ENCODE results near the gene KAT5.
"Not testable (repeated sequence)": the region's sequence is repeated elsewhere in the genome, so short reads cannot be mapped to it uniquely, and the experiment has no call there.

KAT5 gene

DNA sequence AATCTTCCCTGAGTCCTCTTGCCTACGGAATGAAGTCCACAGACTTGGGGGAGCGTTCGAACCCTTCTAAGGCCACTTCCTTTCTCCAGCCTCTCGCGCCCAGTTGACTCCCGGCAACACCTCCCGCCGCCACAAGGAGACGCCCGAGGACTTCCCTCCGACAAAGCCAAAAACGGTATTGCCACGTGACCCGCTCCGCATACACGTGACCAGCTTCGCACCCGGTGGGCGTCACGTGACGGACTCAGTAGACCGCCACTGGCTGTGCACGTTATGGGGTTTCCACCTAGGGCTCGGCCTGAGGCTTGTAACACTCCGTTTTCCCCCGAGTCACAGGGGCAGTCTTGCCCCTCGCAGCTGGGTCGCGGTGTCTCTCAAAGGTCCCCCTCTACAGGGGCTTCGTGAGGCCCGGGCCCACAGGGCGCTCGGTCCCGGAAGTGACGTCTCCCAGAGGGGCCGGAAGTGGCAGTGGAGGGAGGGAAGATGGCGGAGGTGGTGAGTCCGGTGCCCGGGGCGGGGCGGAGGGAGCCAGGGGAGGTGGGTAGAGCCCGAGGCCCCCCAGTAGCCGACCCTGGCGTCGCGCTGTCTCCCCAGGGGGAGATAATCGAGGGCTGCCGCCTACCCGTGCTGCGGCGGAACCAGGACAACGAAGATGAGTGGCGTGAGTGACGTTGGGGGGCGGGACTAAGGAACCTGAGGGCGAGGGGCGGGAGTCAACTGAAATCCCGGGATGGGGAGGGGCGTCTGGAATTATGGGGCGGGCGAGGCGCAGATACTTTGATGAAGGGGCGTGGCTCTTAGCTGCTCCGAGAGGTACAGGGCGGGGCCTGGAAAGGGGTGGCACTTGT, at the start of gene KAT5:
TSS of gene KAT5 (plus strand) at position 468 of the 848 bp plus-strand sequence. CDS start at position 484, 16 bp downstream.
- peaks cover 4% of the 10 kb centered on the region; the same call in 1 of the 2 replicates for H3K4me1 ChIP-seq (ENCODE audit: control insufficient read depth, insufficient read depth, low read length)
- H3K9me3 ChIP-seq (ENCODE audit: control insufficient read depth, insufficient read depth, low read depth, low read length), result no peaks in the 10 kb centered on the region
- H3K27me3 ChIP-seq (ENCODE audit: control insufficient read depth, insufficient read depth, low read length), result peaks cover 4% of the 10 kb centered on the region; the same call in 1 of the 2 replicates
- peak within 1 kb of the TSS; percentile 98 for H3K27ac ChIP-seq (ENCODE audit: low read depth, low read length)
- peak within 1 kb of the TSS; percentile 96 for H3K9ac ChIP-seq (ENCODE audit: low read length)
- H3K36me3 ChIP-seq (ENCODE audit: control insufficient read depth, insufficient read depth, low read length), result peaks cover 41% of the 10 kb centered on the region
- H3K4me3 ChIP-seq (ENCODE audit: low read depth, low read length), result peak within 1 kb of the TSS; percentile 88

DNA sequence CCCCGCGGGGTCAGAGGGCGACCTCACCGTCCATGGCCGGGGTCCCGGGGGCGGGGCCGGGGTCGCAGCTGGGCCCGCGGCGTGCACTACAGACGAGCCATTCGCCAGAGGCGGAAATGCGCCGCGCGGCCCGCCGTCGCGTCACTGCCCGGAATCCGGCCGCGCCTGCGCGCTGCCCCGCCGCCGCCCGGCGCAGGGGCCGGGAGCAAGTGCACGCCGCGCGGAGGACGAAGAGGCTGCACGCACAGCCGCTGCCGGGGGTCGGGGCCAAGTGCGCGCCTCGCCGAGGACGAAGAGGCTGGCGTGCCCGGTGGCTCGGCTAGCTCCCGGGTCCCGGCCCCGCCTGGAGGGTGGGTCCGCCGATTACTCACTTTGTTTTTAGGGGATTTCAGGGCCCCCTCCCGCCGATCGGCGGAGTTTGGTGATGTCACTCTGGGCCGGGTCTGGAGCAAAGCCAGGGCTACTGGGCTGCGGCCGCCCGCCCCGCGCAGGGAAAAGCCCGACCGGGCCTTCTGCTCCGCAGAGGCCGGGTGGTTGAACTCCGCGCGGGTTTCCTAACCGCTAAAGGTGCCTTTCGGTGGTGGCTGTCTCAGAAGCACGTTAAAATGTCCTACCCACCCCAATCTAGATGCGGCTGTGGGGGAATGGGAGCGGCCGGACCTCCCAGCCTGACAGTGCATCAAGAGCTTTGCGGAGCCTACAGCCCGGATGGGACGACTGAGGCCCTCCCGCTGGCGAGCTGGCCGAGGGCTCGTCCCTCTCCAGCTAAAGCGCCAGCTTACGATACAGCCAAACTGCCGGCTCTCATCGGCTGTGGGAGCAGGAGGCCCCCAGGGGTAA, 49.0 kb upstream of the KAT5 start, which contains the start of gene RELA:
TSS of gene RELA (minus strand) at position 118 of the 840 bp plus-strand sequence. CDS start at position 34, 84 bp downstream.
- peaks cover 34% of the 10 kb centered on the region for H3K36me3 ChIP-seq (ENCODE audit: control insufficient read depth, insufficient read depth, low read length)
- peak within 1 kb of the TSS; percentile 95 for H3K9ac ChIP-seq (ENCODE audit: low read length)
- H3K9me3 ChIP-seq (ENCODE audit: control insufficient read depth, insufficient read depth, low read depth, low read length), result no peaks in the 10 kb centered on the region
- peak within 1 kb of the TSS; percentile 95 for H3K4me3 ChIP-seq (ENCODE audit: low read depth, low read length)
- 0 out of 2 replicates have a peak, but pooled peaks cover 4% of the 10 kb centered on the region for H3K4me1 ChIP-seq (ENCODE audit: control insufficient read depth, insufficient read depth, low read length)
- H3K27ac ChIP-seq (ENCODE audit: low read depth, low read length), result peak within 1 kb of the TSS; percentile 93
- H3K27me3 ChIP-seq (ENCODE audit: control insufficient read depth, insufficient read depth, low read length), result no peaks in the 10 kb centered on the region

DNA sequence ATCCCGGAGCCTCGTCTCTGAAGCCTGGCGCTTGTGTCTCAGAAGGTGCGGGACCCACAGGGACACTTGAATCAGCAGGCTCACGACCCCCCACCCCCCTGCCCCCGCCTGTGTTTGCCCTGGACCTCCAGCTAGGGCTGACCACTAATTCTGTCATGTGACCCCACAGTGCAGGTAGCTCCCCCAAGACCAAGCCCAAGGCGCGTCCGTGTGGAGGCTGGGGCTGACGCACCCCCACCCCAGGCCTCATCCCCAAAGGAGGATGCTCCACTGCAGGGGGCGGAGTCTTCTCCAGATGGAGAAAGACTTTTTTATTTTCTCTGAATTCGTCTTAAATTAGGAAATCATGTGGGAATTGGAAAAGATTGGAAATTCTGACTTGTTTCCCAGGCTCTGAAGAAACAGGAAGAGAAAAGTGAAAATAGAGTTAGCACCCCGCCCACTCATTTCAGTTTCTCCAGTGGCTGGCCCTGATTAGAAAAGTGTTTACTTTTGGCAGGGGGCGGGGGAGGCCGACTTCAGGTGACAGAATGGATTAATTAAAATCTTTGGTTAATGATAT, 48.3 kb upstream of the KAT5 start:
- no peaks in the 10 kb centered on the region for H3K9me3 ChIP-seq (ENCODE audit: control insufficient read depth, insufficient read depth, low read depth, low read length)
- peak overlapping the region; percentile 93 for H3K27ac ChIP-seq (ENCODE audit: low read depth, low read length)
- no peaks in the 10 kb centered on the region for H3K27me3 ChIP-seq (ENCODE audit: control insufficient read depth, insufficient read depth, low read length)
- peak overlapping the region; percentile 95 for H3K4me3 ChIP-seq (ENCODE audit: low read depth, low read length)
- peak overlapping the region; percentile 95 for H3K9ac ChIP-seq (ENCODE audit: low read length)
- 0 out of 2 replicates have a peak, but pooled peaks cover 4% of the 10 kb centered on the region for H3K4me1 ChIP-seq (ENCODE audit: control insufficient read depth, insufficient read depth, low read length)
- H3K36me3 ChIP-seq (ENCODE audit: control insufficient read depth, insufficient read depth, low read length), result peaks cover 27% of the 10 kb centered on the region

DNA sequence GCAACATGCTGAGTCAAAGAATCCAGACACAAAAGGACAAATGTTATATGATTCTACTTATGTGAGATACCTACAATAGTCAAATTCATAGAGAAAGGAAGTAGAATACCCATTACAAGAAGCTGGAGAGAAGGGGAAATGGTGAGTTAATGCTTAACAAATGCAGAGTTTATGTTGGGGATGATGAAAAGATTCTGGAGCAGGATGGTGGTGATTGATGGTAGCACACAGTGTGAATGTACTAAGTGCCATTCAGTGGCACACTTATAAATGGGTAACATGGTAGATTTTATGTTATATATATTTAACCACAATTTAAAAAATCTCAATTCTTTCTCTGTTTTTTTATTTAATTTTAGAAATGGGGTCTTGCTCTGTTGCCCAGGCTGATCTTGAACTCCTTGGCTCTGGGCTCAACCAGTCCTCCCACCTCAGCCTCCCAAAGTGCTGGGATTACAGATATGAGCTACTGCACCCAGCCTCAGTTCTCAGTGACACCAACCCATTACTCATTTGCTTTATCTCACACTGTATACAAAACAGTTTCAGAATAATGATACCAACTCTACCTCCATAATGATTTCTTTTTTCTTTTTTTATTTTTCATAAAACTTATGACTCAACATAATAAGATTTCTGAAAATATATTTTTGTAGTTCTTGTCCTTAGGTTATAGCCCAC, 39.7 kb upstream of the KAT5 start:
- Histone ChIP-seq H3K4me1 (ENCODE audit: control insufficient read depth, insufficient read depth, low read length) (no peaks in the 10 kb centered on the region), H3K36me3 (ENCODE audit: control insufficient read depth, insufficient read depth, low read length) (no peaks in the 10 kb centered on the region), H3K9me3 (ENCODE audit: control insufficient read depth, insufficient read depth, low read depth, low read length) (no peaks in the 10 kb centered on the region), H3K27me3 (ENCODE audit: control insufficient read depth, insufficient read depth, low read length) (no peaks in the 10 kb centered on the region), H3K9ac (ENCODE audit: low read length) (no peak overlapping the region), H3K4me3 (ENCODE audit: low read depth, low read length) (no peak overlapping the region), H3K27ac (ENCODE audit: low read depth, low read length) (no peak overlapping the region)

DNA sequence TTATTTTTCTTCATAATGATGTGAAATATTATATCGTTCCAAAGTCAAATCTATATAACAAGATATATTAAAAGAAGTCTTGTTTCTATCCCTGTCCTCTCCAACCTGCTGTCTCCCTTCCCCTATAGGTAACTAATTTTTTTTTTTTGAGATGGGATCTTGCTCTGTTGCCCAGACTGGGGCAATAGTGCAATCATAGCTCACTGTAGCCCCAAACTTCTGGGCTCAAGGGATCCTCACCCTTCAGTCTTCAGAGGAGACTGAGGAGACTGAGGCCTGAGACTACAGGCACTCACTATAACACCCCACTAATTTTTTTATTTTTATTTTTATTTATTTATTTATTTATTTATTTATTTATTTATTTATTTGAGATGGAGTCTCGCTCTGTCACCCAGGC, 39.1 kb upstream of the KAT5 start:
- Histone ChIP-seq H3K4me1 (ENCODE audit: control insufficient read depth, insufficient read depth, low read length) (no peaks in the 10 kb centered on the region), H3K36me3 (ENCODE audit: control insufficient read depth, insufficient read depth, low read length) (no peaks in the 10 kb centered on the region), H3K9me3 (ENCODE audit: control insufficient read depth, insufficient read depth, low read depth, low read length) (no peaks in the 10 kb centered on the region)

DNA sequence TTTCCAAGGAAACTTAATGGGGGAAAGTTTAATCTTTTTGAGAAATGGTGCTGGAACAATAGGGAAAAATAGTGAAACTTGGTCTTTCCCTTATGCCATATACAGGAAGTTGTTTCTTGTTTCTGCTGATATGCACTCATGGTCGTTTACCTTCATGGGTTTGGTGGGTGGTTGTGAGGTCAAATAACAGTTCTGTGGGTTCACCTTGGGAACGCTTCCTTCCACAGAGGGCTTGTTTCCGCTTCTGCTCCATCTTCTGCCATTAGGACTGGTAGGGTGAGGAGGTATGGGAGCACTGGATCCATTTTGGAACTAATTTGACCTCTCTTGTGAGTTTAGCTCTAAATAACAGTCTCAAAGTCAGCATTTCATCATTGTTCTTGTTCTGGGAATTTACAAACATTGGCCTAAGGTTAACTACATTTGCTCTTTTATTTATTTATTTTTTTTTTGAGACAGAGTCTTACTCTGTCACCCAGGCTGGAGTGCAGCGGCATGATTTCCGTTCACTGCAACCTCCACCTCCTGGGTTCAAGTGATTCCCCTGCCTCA, 31.8 kb upstream of the KAT5 start:
- no peaks in the 10 kb centered on the region; the same call in 1 of the 2 replicates for H3K27me3 ChIP-seq (ENCODE audit: control insufficient read depth, insufficient read depth, low read length)

More for the DNA sequence above, 39.1 kb upstream of the KAT5 start:
- H3K4me3 ChIP-seq (ENCODE audit: low read depth, low read length), result no peak overlapping the region
- no peak overlapping the region for H3K27ac ChIP-seq (ENCODE audit: low read depth, low read length)
- no peak overlapping the region for H3K9ac ChIP-seq (ENCODE audit: low read length)
- H3K27me3 ChIP-seq (ENCODE audit: control insufficient read depth, insufficient read depth, low read length), result no peaks in the 10 kb centered on the region

DNA sequence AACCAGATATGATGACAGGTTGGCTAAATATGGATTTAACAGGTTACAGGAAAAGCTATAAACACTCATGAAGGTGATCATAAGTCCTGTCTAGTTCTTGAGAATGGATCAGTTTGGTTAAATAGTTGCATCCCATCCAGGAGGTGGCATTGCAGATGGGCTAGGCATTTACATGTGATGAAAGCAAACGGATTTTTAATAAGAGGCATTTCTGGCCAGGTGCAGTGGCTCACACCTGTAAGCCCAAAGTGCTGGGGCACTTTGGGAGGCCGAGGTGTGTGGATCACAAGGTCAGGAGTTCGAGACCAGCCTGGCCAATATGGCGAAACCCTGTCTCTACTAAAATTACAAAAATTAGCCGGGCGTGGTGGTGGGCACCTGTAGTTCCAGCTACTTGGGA, 28.6 kb upstream of the KAT5 start:
- H3K27me3 ChIP-seq (ENCODE audit: control insufficient read depth, insufficient read depth, low read length); H3K27ac ChIP-seq (ENCODE audit: low read depth, low read length); H3K9ac ChIP-seq (ENCODE audit: low read length); H3K36me3 ChIP-seq (ENCODE audit: control insufficient read depth, insufficient read depth, low read length); H3K9me3 ChIP-seq (ENCODE audit: control insufficient read depth, insufficient read depth, low read depth, low read length); H3K4me1 ChIP-seq (ENCODE audit: control insufficient read depth, insufficient read depth, low read length); H3K4me3 ChIP-seq (ENCODE audit: low read depth, low read length): not testable (repeated sequence)

More for the DNA sequence above, 31.8 kb upstream of the KAT5 start:
- no peak overlapping the region for H3K4me3 ChIP-seq (ENCODE audit: low read depth, low read length)
- H3K4me1 ChIP-seq (ENCODE audit: control insufficient read depth, insufficient read depth, low read length), result no peaks in the 10 kb centered on the region
- no peaks in the 10 kb centered on the region for H3K9me3 ChIP-seq (ENCODE audit: control insufficient read depth, insufficient read depth, low read depth, low read length)
- no peak overlapping the region for H3K9ac ChIP-seq (ENCODE audit: low read length)
- no peak overlapping the region for H3K27ac ChIP-seq (ENCODE audit: low read depth, low read length)
- no peaks in the 10 kb centered on the region for H3K36me3 ChIP-seq (ENCODE audit: control insufficient read depth, insufficient read depth, low read length)

DNA sequence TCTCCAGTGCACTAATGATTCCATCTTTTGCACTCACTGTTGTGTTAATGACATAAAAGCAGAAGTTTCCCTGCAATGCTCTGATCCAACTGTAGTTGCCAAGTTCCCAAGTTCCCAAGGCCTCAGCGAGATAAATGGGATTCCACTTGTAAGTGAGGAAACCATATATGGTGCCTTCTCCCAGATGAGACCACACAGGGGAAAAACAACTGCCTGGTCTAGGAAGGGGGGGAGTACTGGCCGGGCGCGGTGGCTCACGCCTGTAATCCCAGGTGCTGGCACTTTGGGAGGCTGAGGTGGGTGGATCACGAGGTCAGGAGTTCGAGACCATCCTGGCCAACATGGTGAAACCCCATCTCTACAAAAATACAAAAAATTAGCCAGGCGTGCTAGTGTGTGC, 26.1 kb upstream of the KAT5 start:
- Histone ChIP-seq H3K9ac (ENCODE audit: low read length) (no peak overlapping the region), H3K27ac (ENCODE audit: low read depth, low read length) (no peak overlapping the region), H3K4me3 (ENCODE audit: low read depth, low read length) (no peak overlapping the region), H3K36me3 (ENCODE audit: control insufficient read depth, insufficient read depth, low read length) (no peaks in the 10 kb centered on the region), H3K4me1 (ENCODE audit: control insufficient read depth, insufficient read depth, low read length) (no peaks in the 10 kb centered on the region), H3K27me3 (ENCODE audit: control insufficient read depth, insufficient read depth, low read length) (no peaks in the 10 kb centered on the region; the same call in 1 of the 2 replicates), H3K9me3 (ENCODE audit: control insufficient read depth, insufficient read depth, low read depth, low read length) (no peaks in the 10 kb centered on the region)

DNA sequence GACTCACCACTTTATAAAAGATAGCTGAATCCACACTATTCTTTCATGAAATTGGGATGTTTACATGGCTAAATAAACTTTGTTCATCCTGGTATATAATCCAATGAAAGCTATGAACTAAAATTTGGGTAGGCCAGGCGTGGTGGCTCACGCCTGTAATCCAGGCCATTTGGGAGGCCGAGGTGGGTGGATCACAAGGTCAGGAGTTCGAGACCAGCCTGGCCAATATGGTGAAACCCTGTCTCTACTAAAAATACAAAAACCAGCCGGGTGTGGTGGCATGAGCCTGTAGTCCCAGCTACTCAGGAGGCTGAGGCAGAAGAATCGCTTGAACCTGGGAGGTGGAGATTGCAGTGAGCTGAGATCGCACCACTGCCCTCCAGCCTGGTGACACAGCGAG, 20.2 kb upstream of the KAT5 start:
- H3K4me3 ChIP-seq (ENCODE audit: low read depth, low read length); H3K9ac ChIP-seq (ENCODE audit: low read length); H3K27me3 ChIP-seq (ENCODE audit: control insufficient read depth, insufficient read depth, low read length); H3K4me1 ChIP-seq (ENCODE audit: control insufficient read depth, insufficient read depth, low read length); H3K9me3 ChIP-seq (ENCODE audit: control insufficient read depth, insufficient read depth, low read depth, low read length); H3K27ac ChIP-seq (ENCODE audit: low read depth, low read length); H3K36me3 ChIP-seq (ENCODE audit: control insufficient read depth, insufficient read depth, low read length): not testable (repeated sequence)

DNA sequence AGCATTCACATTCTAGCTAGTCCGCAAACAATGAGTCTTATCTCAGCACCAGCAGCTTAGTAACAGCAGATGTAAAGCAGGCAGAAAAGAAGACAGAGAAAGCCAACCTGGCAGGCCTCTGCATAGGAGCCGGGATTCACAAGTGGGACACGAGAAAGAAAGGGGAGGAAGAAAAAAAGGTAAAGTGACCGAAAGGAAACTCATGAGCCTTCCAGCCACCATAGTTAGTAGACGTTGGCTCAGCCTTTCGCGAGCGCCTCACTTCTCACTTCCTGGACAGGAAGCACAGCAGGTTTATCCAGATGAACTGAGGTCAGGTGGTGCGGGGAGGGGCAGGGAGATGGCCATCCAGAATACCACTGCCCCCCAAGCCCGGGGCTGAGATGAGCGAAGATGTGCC, 19.7 kb upstream of the KAT5 start:
- H3K9ac ChIP-seq (ENCODE audit: low read length), result no peak overlapping the region
- no peak overlapping the region for H3K27ac ChIP-seq (ENCODE audit: low read depth, low read length)
- H3K4me1 ChIP-seq (ENCODE audit: control insufficient read depth, insufficient read depth, low read length), result peaks cover 4% of the 10 kb centered on the region; the same call in 1 of the 2 replicates
- no peaks in the 10 kb centered on the region for H3K36me3 ChIP-seq (ENCODE audit: control insufficient read depth, insufficient read depth, low read length)
- H3K27me3 ChIP-seq (ENCODE audit: control insufficient read depth, insufficient read depth, low read length), result no peaks in the 10 kb centered on the region
- H3K9me3 ChIP-seq (ENCODE audit: control insufficient read depth, insufficient read depth, low read depth, low read length), result no peaks in the 10 kb centered on the region
- no peak overlapping the region for H3K4me3 ChIP-seq (ENCODE audit: low read depth, low read length)
